Measurements from ENCODE around the gene EIF6. TPM values are rescaled to one million over a fixed set of nuclear protein-coding genes. Genes with fewer than 3 reads are reported as not detected.

EIF6 gene
- total RNA-seq, 1 donor from 2014 or later = 72.6 TPM

DNA sequence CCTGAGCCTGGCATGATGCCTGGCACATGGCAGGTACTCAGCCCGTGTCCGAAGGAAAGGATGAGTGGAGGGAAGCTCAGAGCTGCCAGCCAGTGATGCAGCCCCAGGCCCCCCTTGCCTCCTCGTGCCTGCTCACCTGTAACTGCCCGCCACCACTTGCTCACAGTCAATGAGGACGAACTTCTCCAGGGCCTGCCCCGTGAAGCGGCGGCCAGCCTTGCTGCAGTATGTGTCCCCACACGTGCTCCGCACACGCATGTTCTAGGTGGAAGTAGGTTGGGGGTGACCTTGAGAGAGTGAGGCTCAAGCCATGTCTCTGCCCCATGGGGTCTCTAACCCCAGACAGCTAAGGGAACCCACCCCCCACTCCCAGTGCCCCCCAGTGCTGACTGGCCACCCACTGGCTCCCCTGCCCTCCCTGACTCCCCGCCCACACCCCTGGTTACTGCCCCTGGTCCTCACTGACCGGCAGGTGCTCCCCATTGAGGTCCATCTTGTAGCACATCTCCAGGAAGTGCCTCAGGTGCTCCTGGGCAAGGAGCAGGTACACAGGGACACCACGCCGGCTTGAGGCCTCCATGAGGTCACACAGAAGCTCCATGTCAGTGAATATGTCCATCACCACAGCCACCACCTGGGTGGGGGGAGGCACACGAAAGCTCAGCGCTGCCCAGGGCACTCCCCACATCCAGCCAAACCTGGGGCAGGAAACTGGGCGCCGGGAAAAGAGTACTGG, 3.9 kb upstream of the EIF6 start:
- Histone ChIP-seq H3K4me1 (peaks cover 11% of the 10 kb centered on the region), H3K9me3 (no peaks in the 10 kb centered on the region), H3K36me3 (no peaks in the 10 kb centered on the region), H3K27me3 (ENCODE audit: low read depth) (peaks cover 8% of the 10 kb centered on the region), H3K4me3 (no peak overlapping the region), H3K27ac (no peak overlapping the region)
- intact Hi-C loops (cut with DNase I) = no loop called here
- TF ChIP-seq, protein P1, sequence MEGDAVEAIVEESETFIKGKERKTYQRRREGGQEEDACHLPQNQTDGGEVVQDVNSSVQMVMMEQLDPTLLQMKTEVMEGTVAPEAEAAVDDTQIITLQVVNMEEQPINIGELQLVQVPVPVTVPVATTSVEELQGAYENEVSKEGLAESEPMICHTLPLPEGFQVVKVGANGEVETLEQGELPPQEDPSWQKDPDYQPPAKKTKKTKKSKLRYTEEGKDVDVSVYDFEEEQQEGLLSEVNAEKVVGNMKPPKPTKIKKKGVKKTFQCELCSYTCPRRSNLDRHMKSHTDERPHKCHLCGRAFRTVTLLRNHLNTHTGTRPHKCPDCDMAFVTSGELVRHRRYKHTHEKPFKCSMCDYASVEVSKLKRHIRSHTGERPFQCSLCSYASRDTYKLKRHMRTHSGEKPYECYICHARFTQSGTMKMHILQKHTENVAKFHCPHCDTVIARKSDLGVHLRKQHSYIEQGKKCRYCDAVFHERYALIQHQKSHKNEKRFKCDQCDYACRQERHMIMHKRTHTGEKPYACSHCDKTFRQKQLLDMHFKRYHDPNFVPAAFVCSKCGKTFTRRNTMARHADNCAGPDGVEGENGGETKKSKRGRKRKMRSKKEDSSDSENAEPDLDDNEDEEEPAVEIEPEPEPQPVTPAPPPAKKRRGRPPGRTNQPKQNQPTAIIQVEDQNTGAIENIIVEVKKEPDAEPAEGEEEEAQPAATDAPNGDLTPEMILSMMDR (IDR thresholded peaks at IDR 0.05) = no peak
- ATAC-seq (no peak), DNase-seq (no peak)

DNA sequence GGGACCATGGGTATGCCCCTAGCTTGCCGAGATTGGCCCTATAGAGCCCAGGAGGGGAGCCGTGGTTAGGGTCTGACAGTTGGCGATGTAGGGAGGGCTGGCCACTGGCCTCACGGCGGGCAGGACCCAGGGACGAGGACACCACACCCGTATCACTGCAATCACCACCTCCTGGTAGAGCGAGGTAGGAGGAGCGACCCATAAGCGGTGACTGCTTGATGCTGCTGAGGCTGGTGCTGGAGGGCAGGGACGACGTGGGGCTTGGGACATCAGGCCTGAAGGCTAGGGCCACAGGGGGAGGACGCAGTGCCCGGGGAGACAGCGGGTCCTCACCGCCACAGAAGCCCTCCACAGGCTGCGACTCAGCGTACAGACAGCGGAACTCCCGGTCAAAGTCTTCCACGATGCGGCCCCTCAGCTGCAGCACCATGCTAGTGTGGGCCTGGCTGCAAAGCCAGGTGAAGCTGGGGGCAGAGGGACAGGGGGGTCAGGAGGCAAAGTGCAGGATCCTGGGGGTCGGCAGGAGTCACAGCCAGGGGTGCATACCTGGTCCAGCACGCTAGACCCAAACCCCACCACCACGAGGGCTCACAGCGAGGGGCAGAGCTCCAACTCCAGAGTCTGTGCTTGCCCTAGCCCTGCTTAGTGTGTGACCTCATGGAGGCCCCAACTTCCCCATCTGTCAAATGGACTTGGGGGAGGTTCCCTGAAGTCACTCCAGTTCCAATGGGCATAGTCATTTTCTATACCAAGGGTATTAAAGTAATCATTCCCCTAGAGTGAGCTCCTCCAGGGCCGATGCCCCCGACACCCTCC, 3.1 kb upstream of the EIF6 start:
- no peak for DNase-seq

DNA sequence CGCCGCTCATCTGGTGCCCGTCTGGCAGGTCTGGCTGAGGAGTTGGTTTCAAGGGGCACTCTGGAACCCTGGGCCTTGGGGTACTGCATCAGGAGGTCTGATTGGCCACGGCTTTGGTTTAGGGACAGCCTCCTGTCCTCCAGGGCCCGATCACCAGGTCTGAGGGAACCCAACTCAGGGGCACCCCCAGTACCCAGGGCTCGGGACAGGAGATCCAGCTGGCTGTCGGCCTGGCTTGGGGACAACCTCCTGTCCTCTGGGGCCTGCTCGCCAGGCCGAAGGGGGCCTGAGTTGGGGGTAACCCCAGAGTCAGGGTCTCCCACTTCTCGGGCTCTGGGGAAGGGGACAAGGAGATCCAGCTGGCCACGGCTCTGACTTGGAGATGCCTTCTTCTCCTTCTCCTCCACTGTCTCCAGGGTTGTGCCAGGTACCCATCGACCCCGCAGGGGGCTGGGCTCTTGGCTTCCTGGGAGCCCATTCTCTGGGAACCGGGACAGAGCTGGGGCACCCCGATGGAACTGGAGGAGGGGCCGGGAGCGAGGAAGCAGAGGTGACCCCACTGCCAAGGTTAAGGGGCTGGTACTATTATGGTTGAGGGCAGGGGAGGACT, 2.4 kb upstream of the EIF6 start:
- intact Hi-C loops (cut with DNase I) = no loop called here
- Histone ChIP-seq H3K9me3 (no peaks in the 10 kb centered on the region), H3K4me1 (peaks cover 21% of the 10 kb centered on the region), H3K4me3 (no peak overlapping the region), H3K27me3 (ENCODE audit: low read depth) (no peaks in the 10 kb centered on the region), H3K36me3 (peaks cover 4% of the 10 kb centered on the region), H3K27ac (no peak overlapping the region)
- ATAC-seq (no peak), DNase-seq (no peak)
- TF ChIP-seq, protein P1 (IDR thresholded peaks at IDR 0.05) = no peak

More for the DNA sequence above, 3.1 kb upstream of the EIF6 start:
- TF ChIP-seq, protein P1 (IDR thresholded peaks at IDR 0.05) = no peak
- no peak for ATAC-seq
- H3K36me3 ChIP-seq = no peaks in the 10 kb centered on the region
- no peak overlapping the region for H3K27ac ChIP-seq
- no peak overlapping the region for H3K4me3 ChIP-seq
- no peaks in the 10 kb centered on the region for H3K9me3 ChIP-seq
- intact Hi-C loops (cut with DNase I) = no loop called here
- peaks cover 19% of the 10 kb centered on the region for H3K4me1 ChIP-seq
- no peaks in the 10 kb centered on the region for H3K27me3 ChIP-seq (ENCODE audit: low read depth)

DNA sequence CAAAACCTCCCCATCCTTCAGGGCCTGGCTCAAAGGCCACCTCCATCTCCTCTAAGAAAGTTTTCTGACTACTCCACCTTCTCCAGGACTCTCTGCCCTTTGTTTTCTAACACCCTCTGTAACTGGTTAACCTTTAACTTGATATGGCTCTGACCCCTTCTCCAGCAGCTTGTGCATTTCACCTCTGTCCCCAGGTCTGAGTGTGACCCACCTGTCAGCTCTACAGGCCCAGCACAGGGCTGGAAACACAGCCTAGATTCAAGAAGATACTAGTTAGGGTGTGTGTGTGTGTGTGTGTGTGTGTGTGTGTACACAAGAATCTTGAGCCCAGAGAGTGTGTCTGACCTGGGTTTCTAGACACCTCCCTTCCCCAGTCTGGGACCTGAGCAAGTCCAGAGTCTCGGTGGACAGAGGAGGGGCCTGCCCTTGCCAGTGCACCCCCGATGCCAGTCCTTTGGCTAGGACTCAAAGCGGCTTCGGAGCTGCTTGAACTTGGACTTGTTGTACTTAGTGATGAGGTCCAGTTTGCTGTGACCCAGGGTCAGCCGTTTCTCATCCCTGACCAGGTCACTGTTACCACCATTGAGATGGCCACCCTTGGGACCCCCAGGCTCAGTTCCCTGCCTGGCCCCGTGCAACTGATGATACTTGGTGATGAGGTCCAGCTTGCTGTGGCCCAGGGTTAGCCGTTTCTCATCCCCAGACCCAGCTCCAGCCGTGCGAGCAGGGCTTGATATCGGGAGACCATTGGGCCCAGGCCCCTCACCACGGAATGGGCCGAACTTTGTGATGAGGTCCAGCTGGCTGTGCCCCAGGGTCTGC, 1.7 kb upstream of the EIF6 start:
- intact Hi-C loops (cut with DNase I) = no loop called here
- TF ChIP-seq, protein P1 (IDR thresholded peaks at IDR 0.05) = no peak
- Histone ChIP-seq H3K4me3 (no peak overlapping the region), H3K9me3 (no peaks in the 10 kb centered on the region), H3K36me3 (peaks cover 9% of the 10 kb centered on the region), H3K27me3 (ENCODE audit: low read depth) (no peaks in the 10 kb centered on the region), H3K4me1 (peaks cover 21% of the 10 kb centered on the region), H3K27ac (no peak overlapping the region)
- no peak for DNase-seq
- ATAC-seq = no peak

DNA sequence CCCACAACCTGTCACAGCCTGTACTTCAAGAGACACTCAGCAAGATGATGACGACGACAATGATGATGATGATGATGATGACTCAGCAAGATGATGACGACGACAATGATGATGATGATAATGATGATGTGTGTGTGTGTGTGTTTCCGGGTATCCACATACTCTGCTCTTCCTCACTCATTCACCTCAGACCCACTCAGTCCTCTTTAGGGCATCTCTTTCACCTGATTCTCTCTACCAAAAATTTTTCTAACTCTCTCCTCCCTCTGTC, 1.2 kb upstream of the EIF6 start:
- H3K4me1 ChIP-seq = peaks cover 21% of the 10 kb centered on the region
- H3K36me3 ChIP-seq = peaks cover 12% of the 10 kb centered on the region
- no peaks in the 10 kb centered on the region for H3K27me3 ChIP-seq (ENCODE audit: low read depth)
- H3K9me3 ChIP-seq = no peaks in the 10 kb centered on the region
- H3K4me3 ChIP-seq = no peak overlapping the region
- ATAC-seq = no peak
- intact Hi-C loops (cut with DNase I) = no loop called here
- DNase-seq = no peak
- no peak overlapping the region for H3K27ac ChIP-seq
- TF ChIP-seq, protein P1 (IDR thresholded peaks at IDR 0.05) = no peak

Measured in lower lobe of right lung (tissue), 2 donors.